Superior temporal gyrus (tissue), 1 donor: ENCODE data around the gene CLCN3.
"Not testable (repeated sequence)": the region's sequence is repeated elsewhere in the genome, so short reads cannot be mapped to it uniquely, and the experiment has no call there.

Source experiments
- DNase-seq: peaks from one replicate; pipeline ENCODE4 v3.0.0-alpha.2; 2016; ENCODE audit errors: extremely low spot score

CLCN3 gene

GRCh38 chr4:169655401-169655800 is 35.0 kb downstream of the CLCN3 start:
- DNase-seq = no peak

GRCh38 chr4:169657470-169658107 is 37.2 kb downstream of the CLCN3 start:
- no peak for DNase-seq

GRCh38 chr4:169658196-169658595 is 37.8 kb downstream of the CLCN3 start:
- DNase-seq = no peak

- peak; percentile 61 for DNase-seq
Measured at GRCh38 chr4:169658975-169659715, 38.8 kb downstream of the CLCN3 start.

GRCh38 chr4:169659716-169660670 is 39.6 kb downstream of the CLCN3 start:
- DNase-seq = peak; percentile 94

- DNase-seq = no peak
Measured at GRCh38 chr4:169660929-169661328, 40.6 kb downstream of the CLCN3 start.

GRCh38 chr4:169661761-169662160 is 41.4 kb downstream of the CLCN3 start:
- peak; percentile 40 for DNase-seq

GRCh38 chr4:169662206-169662605 is 41.8 kb downstream of the CLCN3 start:
- no peak for DNase-seq

GRCh38 chr4:169663402-169663801 is 43.0 kb downstream of the CLCN3 start:
- no peak for DNase-seq

- DNase-seq = no peak
Measured at GRCh38 chr4:169663831-169664230, 43.5 kb downstream of the CLCN3 start.

- DNase-seq = no peak
Measured at GRCh38 chr4:169664615-169665014, 44.2 kb downstream of the CLCN3 start.

- no peak for DNase-seq
Measured at GRCh38 chr4:169665046-169665737, 44.8 kb downstream of the CLCN3 start.

GRCh38 chr4:169668069-169668721 is 47.8 kb downstream of the CLCN3 start:
- no peak for DNase-seq

GRCh38 chr4:169675825-169676224 is 55.4 kb downstream of the CLCN3 start:
- DNase-seq = no peak

- DNase-seq = no peak
Measured at GRCh38 chr4:169677150-169677748, 56.9 kb downstream of the CLCN3 start.

GRCh38 chr4:169678486-169678885 is 58.1 kb downstream of the CLCN3 start:
- DNase-seq = not testable (repeated sequence)

GRCh38 chr4:169678951-169679591 is 58.7 kb downstream of the CLCN3 start:
- not testable (repeated sequence) for DNase-seq

GRCh38 chr4:169682372-169683047 is 62.1 kb downstream of the CLCN3 start:
- no peak for DNase-seq

- no peak for DNase-seq
Measured at GRCh38 chr4:169689681-169690080, 69.3 kb downstream of the CLCN3 start.

GRCh38 chr4:169690787-169691186 is 70.4 kb downstream of the CLCN3 start:
- DNase-seq = no peak
